ENCODE data around the gene EMP3. TPM values are rescaled to one million over a fixed set of nuclear protein-coding genes. Genes with fewer than 3 reads are reported as not detected.
"Not testable (repeated sequence)": the region's sequence is repeated elsewhere in the genome, so short reads cannot be mapped to it uniquely, and the experiment has no call there.

Gene EMP3
- 15.2 TPM for polyA plus RNA-seq (2013, experiment 1 of 2)
- polyA plus RNA-seq (2013, experiment 2 of 2) = 19.2 TPM

- WGBS = 4% methylated on average over 22 of the region's 22 CpGs
- Histone ChIP-seq H3K9me3 (ENCODE audit: insufficient read depth, low read depth, low read length) (no peaks in the 10 kb centered on the region), H3K27ac (ENCODE audit: low read depth, low read length) (peak within 1 kb of the TSS; percentile 10; the same call in 1 of the 2 replicates), H3K9ac (ENCODE audit: low read depth, low read length) (peak within 1 kb of the TSS; percentile 56; the same call in 1 of the 2 replicates), H3K4me1 (ENCODE audit: insufficient read depth, low read length) (peaks cover 12% of the 10 kb centered on the region; the same call in 1 of the 2 replicates), H3K36me3 (ENCODE audit: insufficient read depth, low read length) (no peaks in the 10 kb centered on the region), H3K4me3 (ENCODE audit: low read length) (peak within 1 kb of the TSS; percentile 58), H3K27me3 (ENCODE audit: insufficient read depth, low read length) (no peaks in the 10 kb centered on the region)
Observed at GRCh38 chr19:48325265-48325910, at the start of gene EMP3. Gene EMP3, plus strand, starts transcription at chr19:48325552. Its CDS starts 1,293 bp downstream, at chr19:48326845.

- H3K27me3 ChIP-seq (ENCODE audit: insufficient read depth, low read length) = no peaks in the 10 kb centered on the region
- 95% methylated on average over 9 of the region's 9 CpGs for WGBS
- H3K36me3 ChIP-seq (ENCODE audit: insufficient read depth, low read length) = peaks cover 58% of the 10 kb centered on the region
Observed at GRCh38 chr19:48279747-48280146, 45.6 kb upstream of the EMP3 start.

GRCh38 chr19:48283908-48284307 lies 41.4 kb upstream of the EMP3 start:
- WGBS = 97% methylated on average over 7 of the region's 7 CpGs
- Histone ChIP-seq H3K36me3 (ENCODE audit: insufficient read depth, low read length) (peaks cover 75% of the 10 kb centered on the region), H3K27me3 (ENCODE audit: insufficient read depth, low read length) (no peaks in the 10 kb centered on the region), H3K4me3 (ENCODE audit: low read length) (no peak overlapping the region), H3K9ac (ENCODE audit: low read depth, low read length) (no peak overlapping the region), H3K4me1 (ENCODE audit: insufficient read depth, low read length) (no peaks in the 10 kb centered on the region), H3K27ac (ENCODE audit: low read depth, low read length) (no peak overlapping the region), H3K9me3 (ENCODE audit: insufficient read depth, low read depth, low read length) (peaks cover 17% of the 10 kb centered on the region)

More at GRCh38 chr19:48279747-48280146, 45.6 kb upstream of the EMP3 start:
- Histone ChIP-seq H3K4me3 (ENCODE audit: low read length) (no peak overlapping the region), H3K9ac (ENCODE audit: low read depth, low read length) (no peak overlapping the region), H3K4me1 (ENCODE audit: insufficient read depth, low read length) (no peaks in the 10 kb centered on the region), H3K27ac (ENCODE audit: low read depth, low read length) (no peak overlapping the region), H3K9me3 (ENCODE audit: insufficient read depth, low read depth, low read length) (peaks cover 6% of the 10 kb centered on the region; the same call in 1 of the 2 replicates)

DNA sequence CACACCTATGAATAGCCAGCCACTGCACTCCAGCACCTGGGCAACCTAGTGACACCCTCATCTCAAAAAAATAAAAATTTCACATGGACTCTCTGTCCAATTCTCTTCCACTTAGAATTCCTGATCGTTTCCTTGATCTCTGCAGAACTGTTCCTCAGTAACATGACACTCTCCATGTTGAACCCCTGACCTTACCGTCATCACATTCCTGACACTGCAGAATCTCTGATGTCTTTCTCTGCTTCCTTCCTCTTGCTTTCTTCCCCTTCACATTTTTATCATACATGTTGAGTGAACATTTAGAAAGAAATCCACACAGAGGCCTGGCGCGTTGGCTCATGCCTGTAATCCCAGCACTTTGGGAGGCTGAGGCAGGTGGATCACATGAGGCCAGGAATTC lies 40.5 kb upstream of the EMP3 start:
- Histone ChIP-seq H3K36me3 (ENCODE audit: insufficient read depth, low read length) (peaks cover 70% of the 10 kb centered on the region), H3K9me3 (ENCODE audit: insufficient read depth, low read depth, low read length) (peaks cover 17% of the 10 kb centered on the region), H3K4me3 (ENCODE audit: low read length) (no peak overlapping the region), H3K4me1 (ENCODE audit: insufficient read depth, low read length) (no peaks in the 10 kb centered on the region), H3K27me3 (ENCODE audit: insufficient read depth, low read length) (no peaks in the 10 kb centered on the region), H3K27ac (ENCODE audit: low read depth, low read length) (no peak overlapping the region), H3K9ac (ENCODE audit: low read depth, low read length) (no peak overlapping the region)
- 94% methylated on average over 4 of the region's 4 CpGs for WGBS

DNA sequence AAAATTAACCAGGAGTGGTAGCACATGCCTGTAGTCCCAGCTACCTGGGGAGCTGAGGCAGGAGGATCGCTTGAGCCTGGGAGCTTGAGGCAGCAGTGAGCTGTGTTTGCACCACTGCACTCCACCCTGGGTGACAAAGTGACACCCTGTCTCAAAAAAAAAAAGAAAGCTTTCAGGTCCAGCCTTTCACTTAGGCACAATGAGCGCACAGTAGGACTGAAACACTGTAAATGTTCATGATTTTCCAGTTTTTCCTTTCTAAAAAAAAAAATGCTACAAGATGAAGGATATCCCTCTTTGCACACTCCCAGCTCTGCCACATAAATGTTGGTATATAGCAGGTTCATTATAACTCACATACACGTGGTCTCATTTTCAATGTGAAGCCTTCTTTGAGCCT lies 37.6 kb upstream of the EMP3 start:
- H3K27me3 ChIP-seq (ENCODE audit: insufficient read depth, low read length) = no peaks in the 10 kb centered on the region
- peaks cover 17% of the 10 kb centered on the region for H3K9me3 ChIP-seq (ENCODE audit: insufficient read depth, low read depth, low read length)
- WGBS = 90% methylated on average over 3 of the region's 3 CpGs
- no peak overlapping the region for H3K9ac ChIP-seq (ENCODE audit: low read depth, low read length)
- 0 out of 2 replicates have a peak, but pooled peaks cover 2% of the 10 kb centered on the region for H3K4me1 ChIP-seq (ENCODE audit: insufficient read depth, low read length)
- H3K4me3 ChIP-seq (ENCODE audit: low read length) = no peak overlapping the region
- H3K36me3 ChIP-seq (ENCODE audit: insufficient read depth, low read length) = peaks cover 47% of the 10 kb centered on the region
- H3K27ac ChIP-seq (ENCODE audit: low read depth, low read length) = no peak overlapping the region

DNA sequence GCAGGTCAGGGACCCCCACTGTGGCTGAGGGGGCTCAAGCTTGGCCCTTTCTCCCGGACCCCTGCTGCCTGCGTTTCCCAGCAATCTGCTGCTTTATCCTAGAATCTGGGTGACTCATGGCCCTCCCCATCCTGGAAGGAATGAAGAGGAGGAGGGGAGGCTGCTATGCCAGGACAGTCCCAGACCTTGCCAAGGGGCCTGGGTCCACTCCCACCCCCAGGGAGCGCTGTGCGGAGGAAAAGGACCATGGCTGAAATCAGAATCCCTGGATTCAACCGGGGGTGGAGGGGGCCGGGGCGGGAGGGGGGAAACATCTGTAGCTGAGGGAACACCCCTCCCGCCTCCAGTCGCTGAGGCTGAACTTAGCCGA lies 35.0 kb upstream of the EMP3 start:
- no peaks in the 10 kb centered on the region for H3K27me3 ChIP-seq (ENCODE audit: insufficient read depth, low read length)

GRCh38 chr19:48290771-48291488 lies 34.4 kb upstream of the EMP3 start:
- peak overlapping the region; percentile 60 for H3K9ac ChIP-seq (ENCODE audit: low read depth, low read length)
- no peaks in the 10 kb centered on the region for H3K27me3 ChIP-seq (ENCODE audit: insufficient read depth, low read length)
- peak overlapping the region; percentile 94 for H3K27ac ChIP-seq (ENCODE audit: low read depth, low read length)
- H3K36me3 ChIP-seq (ENCODE audit: insufficient read depth, low read length) = peaks cover 19% of the 10 kb centered on the region
- 1% methylated on average over 45 of the region's 45 CpGs for WGBS
- H3K9me3 ChIP-seq (ENCODE audit: insufficient read depth, low read depth, low read length) = peaks cover 9% of the 10 kb centered on the region; the same call in 1 of the 2 replicates
- 0 out of 2 replicates have a peak, but pooled peaks cover 2% of the 10 kb centered on the region for H3K4me1 ChIP-seq (ENCODE audit: insufficient read depth, low read length)
- peak overlapping the region; percentile 51 for H3K4me3 ChIP-seq (ENCODE audit: low read length)

More for the DNA sequence above, 35.0 kb upstream of the EMP3 start:
- WGBS = 3% methylated on average over 5 of the region's 10 CpGs
- H3K4me3 ChIP-seq (ENCODE audit: low read length) = peak overlapping the region; percentile 51
- peaks cover 12% of the 10 kb centered on the region; the same call in 1 of the 2 replicates for H3K9me3 ChIP-seq (ENCODE audit: insufficient read depth, low read depth, low read length)
- H3K4me1 ChIP-seq (ENCODE audit: insufficient read depth, low read length) = 0 out of 2 replicates have a peak, but pooled peaks cover 2% of the 10 kb centered on the region
- H3K27ac ChIP-seq (ENCODE audit: low read depth, low read length) = peak overlapping the region; percentile 69
- H3K36me3 ChIP-seq (ENCODE audit: insufficient read depth, low read length) = peaks cover 24% of the 10 kb centered on the region
- H3K9ac ChIP-seq (ENCODE audit: low read depth, low read length) = peak overlapping the region; percentile 35; the same call in 1 of the 2 replicates

GRCh38 chr19:48291489-48291815 lies 33.9 kb upstream of the EMP3 start:
- H3K9me3 ChIP-seq (ENCODE audit: insufficient read depth, low read depth, low read length); H3K9ac ChIP-seq (ENCODE audit: low read depth, low read length); H3K27ac ChIP-seq (ENCODE audit: low read depth, low read length); H3K27me3 ChIP-seq (ENCODE audit: insufficient read depth, low read length); H3K4me1 ChIP-seq (ENCODE audit: insufficient read depth, low read length): not testable (repeated sequence)
- peaks cover 13% of the 10 kb centered on the region for H3K36me3 ChIP-seq (ENCODE audit: insufficient read depth, low read length)
- 34% methylated on average over 11 of the region's 11 CpGs for WGBS
- 0 out of 2 replicates have a peak overlapping the region, but pooled peaks have one; percentile 51 for H3K4me3 ChIP-seq (ENCODE audit: low read length)

- no peaks in the 10 kb centered on the region for H3K27me3 ChIP-seq (ENCODE audit: insufficient read depth, low read length)
- H3K36me3 ChIP-seq (ENCODE audit: insufficient read depth, low read length) = peaks cover 4% of the 10 kb centered on the region; the same call in 1 of the 2 replicates
- no peak overlapping the region for H3K9ac ChIP-seq (ENCODE audit: low read depth, low read length)
- 0 out of 2 replicates have a peak, but pooled peaks cover 2% of the 10 kb centered on the region for H3K4me1 ChIP-seq (ENCODE audit: insufficient read depth, low read length)
- H3K27ac ChIP-seq (ENCODE audit: low read depth, low read length) = no peak overlapping the region
- 77% methylated on average over 4 of the region's 4 CpGs for WGBS
- H3K9me3 ChIP-seq (ENCODE audit: insufficient read depth, low read depth, low read length) = no peaks in the 10 kb centered on the region
- no peak overlapping the region for H3K4me3 ChIP-seq (ENCODE audit: low read length)
Observed at GRCh38 chr19:48292798-48293197, 32.6 kb upstream of the EMP3 start.

GRCh38 chr19:48295458-48295857 lies 29.9 kb upstream of the EMP3 start:
- Histone ChIP-seq H3K9ac (ENCODE audit: low read depth, low read length) (no peak overlapping the region), H3K27ac (ENCODE audit: low read depth, low read length) (no peak overlapping the region), H3K36me3 (ENCODE audit: insufficient read depth, low read length) (no peaks in the 10 kb centered on the region), H3K27me3 (ENCODE audit: insufficient read depth, low read length) (no peaks in the 10 kb centered on the region), H3K4me3 (ENCODE audit: low read length) (no peak overlapping the region), H3K4me1 (ENCODE audit: insufficient read depth, low read length) (0 out of 2 replicates have a peak, but pooled peaks cover 2% of the 10 kb centered on the region), H3K9me3 (ENCODE audit: insufficient read depth, low read depth, low read length) (no peaks in the 10 kb centered on the region)
- WGBS = 91% methylated on average over 10 of the region's 10 CpGs
